SK-N-SH (cell line): ENCODE results near the gene CDH18.

Source experiments
- EZH2phosphoT487 ChIP-seq: fragments of 200-600 bp; sonication (generic); IDR thresholded peaks from 2 replicates; pipeline ENCODE4 v1.6.1; 2017; ENCODE audit warnings: low read depth, mixed run types, mild to moderate bottlenecking, antibody characterized with exemption, moderate library complexity, borderline replicate concordance
- TF ChIP-seq, protein P1 (sequence below): fragments of 200-600 bp; sonication (generic); IDR thresholded peaks from 2 replicates; pipeline ENCODE4 v1.6.1; 2017; ENCODE audit warnings: antibody characterized with exemption, mild to moderate bottlenecking, moderate library complexity
- TF ChIP-seq, protein P2 (sequence below): IDR thresholded peaks from 2 replicates; pipeline ENCODE4; 2012

DNA sequence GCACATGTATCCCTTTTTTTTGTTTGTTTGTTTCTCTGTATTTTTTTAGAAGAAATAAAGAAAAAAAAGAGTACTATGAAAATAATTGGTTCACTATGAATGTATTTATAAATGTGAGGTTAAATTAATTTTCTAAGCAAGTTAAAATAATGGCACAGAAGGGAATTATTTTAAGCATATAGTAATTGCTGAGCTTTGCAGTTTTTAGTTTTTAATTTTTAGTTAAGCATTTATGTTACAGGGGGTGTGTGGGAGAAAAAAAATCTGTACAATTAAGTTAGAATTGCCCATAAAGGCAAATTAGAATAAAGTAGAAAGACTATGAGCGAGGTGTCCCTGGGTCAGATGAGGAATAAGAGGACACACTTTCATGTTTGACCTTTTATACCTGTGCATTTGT lies 152.6 kb downstream of the CDH18 start:
- TF ChIP-seq, protein P1, sequence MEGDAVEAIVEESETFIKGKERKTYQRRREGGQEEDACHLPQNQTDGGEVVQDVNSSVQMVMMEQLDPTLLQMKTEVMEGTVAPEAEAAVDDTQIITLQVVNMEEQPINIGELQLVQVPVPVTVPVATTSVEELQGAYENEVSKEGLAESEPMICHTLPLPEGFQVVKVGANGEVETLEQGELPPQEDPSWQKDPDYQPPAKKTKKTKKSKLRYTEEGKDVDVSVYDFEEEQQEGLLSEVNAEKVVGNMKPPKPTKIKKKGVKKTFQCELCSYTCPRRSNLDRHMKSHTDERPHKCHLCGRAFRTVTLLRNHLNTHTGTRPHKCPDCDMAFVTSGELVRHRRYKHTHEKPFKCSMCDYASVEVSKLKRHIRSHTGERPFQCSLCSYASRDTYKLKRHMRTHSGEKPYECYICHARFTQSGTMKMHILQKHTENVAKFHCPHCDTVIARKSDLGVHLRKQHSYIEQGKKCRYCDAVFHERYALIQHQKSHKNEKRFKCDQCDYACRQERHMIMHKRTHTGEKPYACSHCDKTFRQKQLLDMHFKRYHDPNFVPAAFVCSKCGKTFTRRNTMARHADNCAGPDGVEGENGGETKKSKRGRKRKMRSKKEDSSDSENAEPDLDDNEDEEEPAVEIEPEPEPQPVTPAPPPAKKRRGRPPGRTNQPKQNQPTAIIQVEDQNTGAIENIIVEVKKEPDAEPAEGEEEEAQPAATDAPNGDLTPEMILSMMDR: no peak
- TF ChIP-seq, protein P2, sequence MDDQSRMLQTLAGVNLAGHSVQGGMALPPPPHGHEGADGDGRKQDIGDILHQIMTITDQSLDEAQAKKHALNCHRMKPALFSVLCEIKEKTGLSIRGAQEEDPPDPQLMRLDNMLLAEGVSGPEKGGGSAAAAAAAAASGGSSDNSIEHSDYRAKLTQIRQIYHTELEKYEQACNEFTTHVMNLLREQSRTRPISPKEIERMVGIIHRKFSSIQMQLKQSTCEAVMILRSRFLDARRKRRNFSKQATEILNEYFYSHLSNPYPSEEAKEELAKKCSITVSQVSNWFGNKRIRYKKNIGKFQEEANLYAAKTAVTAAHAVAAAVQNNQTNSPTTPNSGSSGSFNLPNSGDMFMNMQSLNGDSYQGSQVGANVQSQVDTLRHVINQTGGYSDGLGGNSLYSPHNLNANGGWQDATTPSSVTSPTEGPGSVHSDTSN: no peak
- TF ChIP-seq EZH2phosphoT487: no peak
